IMR-90 (cell line): ENCODE results near the gene FGF9.

Source experiments
- CEBPB ChIP-seq: IDR thresholded peaks from 2 replicates; pipeline ENCODE4 v1.6.1; 2012; ENCODE audit warnings: low read depth, low read length, improper control_type of control experiment
- CHD1 ChIP-seq: IDR thresholded peaks from 2 replicates; pipeline ENCODE4 v1.6.1; 2012; ENCODE audit warnings: low read depth, low read length, improper control_type of control experiment
- CTCF ChIP-seq: conservative IDR thresholded peaks from 2 replicates; pipeline ENCODE4 v1.5.1; 2012; ENCODE audit warnings: mild to moderate bottlenecking, low read depth, low read length, improper control_type of control experiment
- ELK1 ChIP-seq: fragments of 150-350 bp; IDR thresholded peaks from 2 replicates; pipeline ENCODE4 v1.6.1; 2016; ENCODE audit warnings: low read depth, mild to moderate bottlenecking, low read length, moderate library complexity, borderline replicate concordance
- FOS ChIP-seq: fragments of 150-350 bp; IDR thresholded peaks from 2 replicates; pipeline ENCODE4 v1.6.1; 2016; ENCODE audit warnings: low read depth, low read length
- MXI1 ChIP-seq: IDR thresholded peaks from 2 replicates; pipeline ENCODE4 v1.6.1; 2012; ENCODE audit warnings: low read depth, mild to moderate bottlenecking, low read length, moderate library complexity, borderline replicate concordance
- POLR2A ChIP-seq: IDR thresholded peaks from 2 replicates; pipeline ENCODE4 v1.6.1; 2012; ENCODE audit warnings: mild to moderate bottlenecking, low read depth, low read length
- RCOR1 ChIP-seq: IDR thresholded peaks from 2 replicates; pipeline ENCODE4 v1.6.1; 2012; ENCODE audit warnings: mild to moderate bottlenecking, low read length, improper control_type of control experiment; ENCODE audit not compliant: insufficient replicate concordance
- RFX5 ChIP-seq: IDR thresholded peaks from 2 replicates; pipeline ENCODE4 v1.8.0; 2012; ENCODE audit warnings: low read depth, mild to moderate bottlenecking, low read length, moderate library complexity
- SMC3 ChIP-seq: fragments of 150-350 bp; IDR thresholded peaks from 2 replicates; pipeline ENCODE4 v1.6.1; 2016; ENCODE audit warnings: low read depth, mild to moderate bottlenecking, antibody characterized with exemption, low read length, moderate library complexity
- USF2 ChIP-seq: fragments of 150-350 bp; IDR thresholded peaks from 2 replicates; pipeline ENCODE4 v1.6.1; 2017; ENCODE audit warnings: mild to moderate bottlenecking, antibody characterized with exemption, low read length, low read depth

GRCh38 chr13:21670883-21671619, at the start of gene FGF9:
- peak; percentile 18; the same call in 1 of the 2 replicates for TF ChIP-seq CTCF
- no peak for TF ChIP-seq POLR2A
- TF ChIP-seq CHD1: no peak
- no peak for TF ChIP-seq ELK1
- no peak for TF ChIP-seq FOS
- TF ChIP-seq RCOR1: peak; percentile 33
- TF ChIP-seq SMC3: no peak
- no peak for TF ChIP-seq MXI1
- TF ChIP-seq CEBPB: no peak
- TF ChIP-seq RFX5: no peak
- no peak for TF ChIP-seq USF2
